SK-N-MC (cell line): ENCODE measurements around the gene SRRM3.
A peak's percentile ranks its signal among the peaks of the same experiment; 100 is the strongest.
"Not testable (repeated sequence)": the region's sequence is repeated elsewhere in the genome, so short reads cannot be mapped to it uniquely, and the experiment has no call there.

Experiments
- DNase-seq: peaks from one replicate; pipeline ENCODE4 v3.0.0-alpha.2; 2011; ENCODE audit warnings: low read depth, low spot score
- H3K27ac ChIP-seq: fragments of 200-600 bp; sonication (generic); 2 replicates; pipeline ENCODE4 v1.5.1; 2016; ENCODE audit warnings: mixed run types
- H3K36me3 ChIP-seq: fragments of 200-600 bp; sonication (generic); 2 replicates; pipeline ENCODE4 v1.6.1; 2017; ENCODE audit warnings: antibody characterized with exemption, low read length, mixed read lengths; ENCODE audit not compliant: insufficient read depth
- H3K4me3 ChIP-seq: fragments of 200-600 bp; sonication (generic); 2 replicates; pipeline ENCODE4 v1.5.1; 2016
- H3K9ac ChIP-seq: fragments of 200-600 bp; sonication (generic); 2 replicates; pipeline ENCODE4 v1.8.0; 2017; ENCODE audit warnings: mixed run types, mixed read lengths; ENCODE audit not compliant: insufficient read length
- H3K9me3 ChIP-seq: fragments of 200-600 bp; sonication (generic); 2 replicates; pipeline ENCODE4 v1.6.1; 2017; ENCODE audit warnings: low read depth, mild to moderate bottlenecking, antibody characterized with exemption, low read length, moderate library complexity, mixed read lengths
- EZH2 ChIP-seq: fragments of 200-600 bp; sonication (generic); IDR thresholded peaks from one replicate; pipeline ENCODE4 v1.6.1; 2017; ENCODE audit warnings: antibody characterized with exemption
- FOXP2 ChIP-seq: optimal IDR thresholded peaks from 2 replicates; pipeline ENCODE3; 2011; ENCODE audit warnings: mild to moderate bottlenecking, moderate library complexity; ENCODE audit not compliant: insufficient read depth; ENCODE audit errors: extremely low read length, control extremely low read depth
- POLR2AphosphoS5 ChIP-seq: IDR thresholded peaks from 2 replicates; pipeline ENCODE4 v1.6.1; 2012; ENCODE audit warnings: mild to moderate bottlenecking, low read depth, low read length, borderline replicate concordance

The SRRM3 gene

GRCh38 chr7:76283254-76284159 lies 81.8 kb downstream of the SRRM3 start:
- Histone ChIP-seq H3K4me3 (peak overlapping the region; percentile 82), H3K9ac (no peak overlapping the region), H3K9me3 (no peaks in the 10 kb centered on the region), H3K36me3 (no peaks in the 10 kb centered on the region), H3K27ac (no peak overlapping the region)
- no peak for TF ChIP-seq EZH2
- TF ChIP-seq FOXP2 = no peak
- no peak for TF ChIP-seq POLR2AphosphoS5
- no peak for DNase-seq

GRCh38 chr7:76285604-76286374 lies 84.1 kb downstream of the SRRM3 start:
- TF ChIP-seq POLR2AphosphoS5 (no peak), FOXP2 (no peak), EZH2 (no peak)
- Histone ChIP-seq H3K27ac (no peak overlapping the region), H3K4me3 (no peak overlapping the region), H3K9ac (no peak overlapping the region), H3K36me3 (no peaks in the 10 kb centered on the region), H3K9me3 (no peaks in the 10 kb centered on the region)
- DNase-seq = no peak

- H3K4me3 ChIP-seq = no peak overlapping the region
- no peak overlapping the region for H3K27ac ChIP-seq
- no peaks in the 10 kb centered on the region for H3K36me3 ChIP-seq
- H3K9me3 ChIP-seq = no peaks in the 10 kb centered on the region
- DNase-seq = no peak
- no peak overlapping the region for H3K9ac ChIP-seq
- TF ChIP-seq POLR2AphosphoS5 (no peak), FOXP2 (no peak), EZH2 (no peak)
Observed at GRCh38 chr7:76286842-76287403, 85.2 kb downstream of the SRRM3 start.

GRCh38 chr7:76290847-76291350 lies 89.2 kb downstream of the SRRM3 start:
- not testable (repeated sequence) for DNase-seq, H3K36me3 ChIP-seq, H3K9ac ChIP-seq, H3K9me3 ChIP-seq, H3K27ac ChIP-seq, H3K4me3 ChIP-seq

DNA sequence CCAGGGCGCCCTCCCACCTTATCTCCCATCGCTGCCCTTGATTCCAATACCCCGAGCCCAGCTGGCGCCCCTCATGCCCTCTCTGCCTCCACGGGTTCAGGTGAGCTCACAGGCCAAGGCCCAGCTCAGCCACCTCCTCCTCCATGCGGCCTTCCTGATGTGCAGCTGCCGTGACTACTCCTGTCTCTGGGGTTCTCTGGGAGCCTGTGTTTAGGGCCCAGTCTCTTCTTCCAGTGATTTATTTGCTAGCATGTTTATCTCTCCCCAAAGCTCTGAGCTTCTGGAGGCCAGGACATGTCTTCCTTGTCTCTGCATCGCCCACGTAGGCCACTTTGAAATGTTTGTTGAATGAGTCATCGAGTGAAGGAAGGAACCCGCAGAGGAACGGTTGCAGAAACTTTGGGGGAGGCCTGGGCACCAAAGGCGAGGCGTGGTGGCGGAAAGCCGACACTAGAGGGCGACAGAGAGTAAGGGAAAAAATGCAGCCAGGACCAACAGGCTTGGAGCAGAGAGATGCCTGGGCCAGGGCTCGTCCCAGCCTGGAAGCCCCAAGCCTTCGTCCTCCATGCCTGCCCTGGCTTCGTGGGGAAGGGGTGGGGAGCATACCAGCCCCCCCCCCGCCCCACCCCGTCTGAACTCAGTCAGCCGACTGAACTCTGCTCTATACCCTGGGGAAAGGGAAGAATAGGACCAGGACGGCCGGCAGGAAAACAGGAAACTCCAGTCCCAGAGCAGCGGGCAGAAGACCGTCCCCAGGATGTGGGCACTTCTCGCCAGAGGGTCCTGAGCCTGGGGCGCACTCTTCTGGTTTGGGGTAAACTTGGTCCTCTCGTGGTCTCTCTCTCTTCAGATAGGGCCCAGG lies 89.9 kb downstream of the SRRM3 start:
- 0 out of 2 replicates have a peak overlapping the region, but pooled peaks have one; percentile 27 for H3K27ac ChIP-seq
- H3K9me3 ChIP-seq = no peaks in the 10 kb centered on the region
- H3K4me3 ChIP-seq = peak overlapping the region; percentile 62
- H3K9ac ChIP-seq = peak overlapping the region; percentile 60
- DNase-seq = no peak
- TF ChIP-seq POLR2AphosphoS5 = no peak
- no peak for TF ChIP-seq FOXP2
- TF ChIP-seq EZH2 = no peak
- H3K36me3 ChIP-seq = no peaks in the 10 kb centered on the region

DNA sequence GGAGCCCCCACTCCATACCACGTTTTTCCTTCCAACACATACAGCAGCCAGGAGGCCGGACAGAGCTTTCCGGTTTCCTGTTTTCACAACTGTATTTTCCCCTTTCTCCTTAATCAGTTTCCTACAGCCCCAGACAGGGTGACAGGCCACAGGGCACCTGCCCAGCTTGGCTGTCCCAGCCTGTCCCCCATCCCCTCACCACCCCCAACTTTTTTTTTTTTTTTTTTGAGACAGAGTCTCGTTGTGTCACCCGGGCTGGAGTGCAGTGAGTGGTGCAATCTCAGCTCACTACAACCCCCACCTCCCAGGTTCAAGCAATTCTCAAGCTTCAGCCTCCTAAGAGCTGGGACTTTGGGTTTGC lies 90.5 kb downstream of the SRRM3 start:
- Histone ChIP-seq H3K4me3 (peak overlapping the region; percentile 62), H3K9ac (peak overlapping the region; percentile 60)

DNA sequence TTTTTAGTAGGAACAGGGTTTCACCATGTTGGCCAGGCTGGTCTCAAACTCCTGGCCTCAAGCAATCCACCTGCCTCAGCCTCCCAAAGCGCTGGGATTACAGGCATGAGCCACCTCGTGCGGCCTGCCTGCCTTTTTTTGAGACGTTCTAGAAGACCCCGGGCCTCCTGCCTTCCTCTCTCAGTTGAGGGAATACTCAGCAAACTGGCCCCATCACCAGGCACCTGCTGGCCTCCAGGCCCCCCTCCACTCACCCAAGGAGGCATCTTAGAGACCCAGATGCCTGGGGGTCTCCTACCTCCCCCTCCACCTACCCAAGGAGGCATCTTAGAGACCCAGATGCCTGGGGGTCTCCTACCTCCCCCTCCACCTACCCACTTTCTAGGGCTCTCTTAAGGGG lies 91.2 kb downstream of the SRRM3 start:
- H3K4me3 ChIP-seq, H3K27ac ChIP-seq, DNase-seq, H3K36me3 ChIP-seq, H3K9ac ChIP-seq, H3K9me3 ChIP-seq: not testable (repeated sequence)

More for the DNA sequence above, 90.5 kb downstream of the SRRM3 start:
- H3K36me3 ChIP-seq = no peaks in the 10 kb centered on the region
- TF ChIP-seq FOXP2 (no peak), EZH2 (no peak), POLR2AphosphoS5 (no peak)
- no peak overlapping the region for H3K27ac ChIP-seq
- H3K9me3 ChIP-seq = no peaks in the 10 kb centered on the region
- DNase-seq = no peak
